C4-2B (cell line): ENCODE measurements around the gene UTP14C.

Experiments used
- H3K27ac ChIP-seq: fragments of 450-650 bp; 2 replicates; pipeline ENCODE4 v1.5.1; 2017
- ZFX ChIP-seq: fragments of 450-650 bp; IDR thresholded peaks from 2 replicates; pipeline ENCODE4 v1.6.1; 2017
- TF ChIP-seq, protein P1 (sequence below): fragments of 450-650 bp; conservative IDR thresholded peaks from 2 replicates; pipeline ENCODE4 v1.5.1; 2017; ENCODE audit warnings: mild to moderate bottlenecking

Gene UTP14C

DNA sequence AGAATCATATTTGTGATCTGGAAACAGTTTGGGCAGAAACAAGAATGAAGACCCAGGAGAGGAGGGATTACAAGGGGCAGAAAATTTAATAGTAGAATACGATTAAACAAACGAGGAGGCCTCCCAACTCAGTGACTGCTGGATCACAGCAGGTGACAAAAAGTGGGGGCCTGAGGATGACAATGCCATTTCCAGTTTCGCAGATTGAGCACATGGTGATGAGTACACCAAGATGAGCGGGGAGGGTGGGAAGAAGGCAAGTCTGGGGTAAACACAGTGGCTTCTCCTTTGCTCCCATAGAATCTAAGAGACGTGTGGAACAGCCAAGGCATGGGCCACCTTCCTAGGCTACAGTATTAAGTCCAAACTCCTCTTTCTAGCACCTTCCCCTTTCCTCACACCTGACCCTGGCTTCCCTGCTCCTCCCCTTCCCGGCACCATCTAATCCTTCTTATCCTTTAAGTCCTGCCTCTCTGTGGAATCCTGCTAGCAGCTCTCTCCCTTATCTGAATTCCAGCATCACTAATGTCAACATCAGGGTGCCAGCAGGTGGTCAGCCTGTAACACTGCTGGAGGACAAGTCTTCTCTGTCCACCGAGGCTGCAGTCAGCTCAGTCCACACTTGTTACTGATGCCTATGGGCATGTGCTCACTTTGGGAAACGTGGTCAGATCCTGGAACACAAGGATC lies 26.7 kb upstream of the UTP14C start:
- no peak for TF ChIP-seq ZFX
- TF ChIP-seq, protein P1, sequence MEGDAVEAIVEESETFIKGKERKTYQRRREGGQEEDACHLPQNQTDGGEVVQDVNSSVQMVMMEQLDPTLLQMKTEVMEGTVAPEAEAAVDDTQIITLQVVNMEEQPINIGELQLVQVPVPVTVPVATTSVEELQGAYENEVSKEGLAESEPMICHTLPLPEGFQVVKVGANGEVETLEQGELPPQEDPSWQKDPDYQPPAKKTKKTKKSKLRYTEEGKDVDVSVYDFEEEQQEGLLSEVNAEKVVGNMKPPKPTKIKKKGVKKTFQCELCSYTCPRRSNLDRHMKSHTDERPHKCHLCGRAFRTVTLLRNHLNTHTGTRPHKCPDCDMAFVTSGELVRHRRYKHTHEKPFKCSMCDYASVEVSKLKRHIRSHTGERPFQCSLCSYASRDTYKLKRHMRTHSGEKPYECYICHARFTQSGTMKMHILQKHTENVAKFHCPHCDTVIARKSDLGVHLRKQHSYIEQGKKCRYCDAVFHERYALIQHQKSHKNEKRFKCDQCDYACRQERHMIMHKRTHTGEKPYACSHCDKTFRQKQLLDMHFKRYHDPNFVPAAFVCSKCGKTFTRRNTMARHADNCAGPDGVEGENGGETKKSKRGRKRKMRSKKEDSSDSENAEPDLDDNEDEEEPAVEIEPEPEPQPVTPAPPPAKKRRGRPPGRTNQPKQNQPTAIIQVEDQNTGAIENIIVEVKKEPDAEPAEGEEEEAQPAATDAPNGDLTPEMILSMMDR, result no peak
- H3K27ac ChIP-seq, result peak overlapping the region; percentile 21

DNA sequence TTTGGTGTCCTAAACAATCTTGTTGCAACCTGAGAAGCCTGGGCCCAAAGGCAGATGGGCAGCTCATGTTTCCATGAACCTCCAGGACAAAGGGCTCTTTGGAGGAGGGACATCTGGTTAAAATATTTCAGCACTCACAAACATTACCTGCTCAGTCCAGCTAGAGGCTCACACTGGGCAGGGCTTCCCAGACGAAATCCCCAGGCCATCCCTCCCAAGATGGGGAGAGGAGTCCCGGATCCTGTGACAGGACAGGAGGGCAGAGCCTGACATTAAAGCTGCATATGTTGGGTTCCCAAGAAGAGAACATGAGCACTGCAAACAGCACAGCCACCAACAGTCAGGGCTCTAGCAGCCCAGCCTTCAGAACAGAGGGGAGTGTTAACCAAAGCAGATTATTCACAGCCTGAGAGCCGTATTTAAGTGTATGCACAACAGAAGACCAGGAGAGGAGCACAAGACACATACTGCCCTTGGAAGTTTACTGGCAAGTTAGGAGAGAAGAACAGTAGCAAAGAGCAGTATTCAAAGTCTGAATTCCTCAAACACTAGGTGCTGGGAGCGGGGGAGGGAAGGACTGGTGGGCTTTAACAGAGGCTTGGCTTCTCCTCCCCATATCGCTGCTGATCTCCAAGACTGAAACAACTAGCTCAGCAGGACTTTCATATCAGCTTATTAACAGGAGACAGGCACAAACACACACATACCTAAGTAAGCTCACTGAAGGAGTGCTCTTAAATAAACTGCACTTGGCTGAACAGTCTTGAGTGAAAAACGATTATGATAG lies 25.6 kb upstream of the UTP14C start:
- TF ChIP-seq ZFX, result no peak
- TF ChIP-seq, protein P1, result no peak
- peak overlapping the region; percentile 63 for H3K27ac ChIP-seq

DNA sequence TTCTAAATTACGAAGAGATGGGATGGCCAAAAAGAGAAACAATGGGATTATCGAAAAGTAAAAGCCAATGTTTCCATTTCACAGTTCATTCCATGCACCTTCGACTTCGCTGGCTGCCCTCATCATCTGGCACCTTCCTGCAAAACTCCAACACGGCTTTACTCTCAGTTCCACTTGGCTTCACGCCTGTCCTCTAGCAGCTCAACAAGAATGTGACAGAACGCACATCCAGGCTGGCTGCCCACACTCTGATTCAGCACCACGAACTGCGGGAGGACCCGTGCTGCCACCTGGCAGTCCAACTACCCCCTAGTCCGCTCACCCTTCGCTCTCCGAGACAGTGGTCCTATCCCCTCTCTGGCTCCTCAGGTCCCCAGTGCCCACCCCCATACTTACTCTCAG lies 25.0 kb upstream of the UTP14C start:
- H3K27ac ChIP-seq, result peak overlapping the region; percentile 63
- TF ChIP-seq, protein P1, result no peak; the same call in 1 of the 2 replicates
- no peak for TF ChIP-seq ZFX

DNA sequence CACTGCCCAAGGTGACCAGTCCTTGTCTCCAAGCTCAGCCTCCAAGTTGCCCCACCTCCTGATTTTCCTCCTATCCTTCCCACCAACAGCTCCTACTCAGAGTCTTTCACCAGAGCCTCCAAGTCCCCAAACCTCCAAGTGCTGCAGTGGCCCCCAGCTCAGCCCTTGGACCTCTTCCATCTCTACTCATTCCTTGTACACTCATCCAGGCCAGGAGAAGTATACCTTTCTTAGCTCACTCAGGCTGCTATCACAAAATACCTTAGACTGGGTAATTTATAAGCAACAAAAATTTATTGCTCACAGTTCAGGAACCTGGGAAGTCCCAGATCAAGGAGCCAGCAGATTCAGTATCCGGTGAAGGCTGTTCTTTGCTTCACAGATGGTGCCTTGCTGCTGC lies 24.6 kb upstream of the UTP14C start:
- H3K27ac ChIP-seq, result peak overlapping the region; percentile 63
- TF ChIP-seq ZFX, result no peak
- TF ChIP-seq, protein P1, result no peak

DNA sequence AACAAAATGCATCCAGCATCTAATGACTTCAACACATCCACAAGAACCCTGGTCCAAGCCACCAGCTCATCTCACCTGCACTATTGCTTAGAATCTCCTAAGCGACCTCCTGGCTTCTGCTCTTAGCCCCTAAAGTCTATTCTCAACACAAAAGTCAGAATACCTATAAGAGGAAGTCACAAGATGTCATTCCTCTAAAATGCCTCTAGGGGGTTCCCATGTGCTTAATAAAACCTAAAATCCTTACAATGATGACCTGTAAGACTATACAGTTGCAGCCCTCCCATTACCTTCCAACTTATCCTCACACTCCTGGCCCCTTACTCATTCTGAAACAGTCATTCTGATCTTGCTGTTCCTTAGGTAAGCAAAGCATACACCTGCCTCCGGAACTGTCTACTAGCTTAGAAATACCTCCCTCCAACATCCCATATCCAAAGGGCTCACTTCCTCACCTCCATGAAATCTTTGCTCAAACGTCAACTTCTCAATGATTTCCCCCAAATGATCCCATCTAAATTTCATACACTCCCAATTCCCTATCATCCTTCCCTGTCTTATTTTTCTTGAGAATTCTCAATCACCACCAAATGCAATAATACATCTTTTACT lies 23.3 kb upstream of the UTP14C start:
- no peak overlapping the region for H3K27ac ChIP-seq
- no peak for TF ChIP-seq ZFX
- TF ChIP-seq, protein P1, result peak; percentile 73

DNA sequence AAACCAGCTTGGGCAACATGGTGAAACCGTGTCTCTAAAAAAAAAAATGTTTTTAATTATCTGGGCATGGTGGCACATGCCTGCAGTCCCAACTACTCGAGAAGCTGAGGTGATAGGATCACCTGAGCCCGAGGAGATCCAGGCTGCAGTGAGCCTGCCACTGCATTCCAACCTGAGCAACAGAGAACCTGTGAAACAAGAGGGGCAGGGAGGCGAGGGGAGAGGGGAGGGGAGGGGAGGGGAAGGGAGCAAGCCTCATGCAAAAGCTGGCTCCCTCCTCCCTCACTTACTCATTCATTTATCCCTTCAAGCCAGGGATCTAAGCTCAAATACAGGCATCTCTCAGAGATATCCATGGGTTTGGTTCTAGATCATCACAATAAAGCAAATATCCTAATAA lies 22.1 kb upstream of the UTP14C start:
- H3K27ac ChIP-seq, result no peak overlapping the region
- TF ChIP-seq, protein P1, result no peak
- TF ChIP-seq ZFX, result no peak

DNA sequence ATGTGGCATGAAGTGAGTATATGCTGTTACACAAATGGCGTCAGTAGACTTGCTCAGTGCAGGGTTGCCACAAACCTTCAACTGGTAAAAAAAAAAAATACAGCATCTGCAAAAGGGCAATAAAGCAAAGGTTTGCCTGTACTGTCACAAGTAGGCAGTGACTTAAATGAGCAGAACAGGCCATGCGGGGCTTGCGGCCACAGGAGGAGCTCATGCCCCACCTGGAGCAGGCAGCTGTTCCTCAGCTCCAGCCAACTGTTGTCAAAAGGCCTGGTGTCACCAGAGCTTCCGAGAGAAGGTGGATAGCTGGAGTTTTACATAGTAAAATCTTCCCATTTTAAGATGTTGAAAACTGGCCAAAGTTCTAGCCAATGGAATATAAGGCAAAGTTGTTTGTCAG lies 20.9 kb upstream of the UTP14C start:
- no peak overlapping the region for H3K27ac ChIP-seq
- TF ChIP-seq, protein P1, result no peak
- TF ChIP-seq ZFX, result no peak
